GM19395 (cell line): ENCODE data around the gene TPTE2.
A peak's percentile ranks its signal among the peaks of the same experiment; 100 is the strongest.
"Not testable (repeated sequence)": the region's sequence is repeated elsewhere in the genome, so short reads cannot be mapped to it uniquely, and the experiment has no call there.

Experiments
- ATAC-seq: cut with Tn5 transposase; IDR thresholded peaks from one replicate; pipeline ENCODE4 v1.9.1; 2021; ENCODE audit warnings: mild to moderate bottlenecking, moderate library complexity; ENCODE audit not compliant: unreplicated experiment

TPTE2 gene

DNA sequence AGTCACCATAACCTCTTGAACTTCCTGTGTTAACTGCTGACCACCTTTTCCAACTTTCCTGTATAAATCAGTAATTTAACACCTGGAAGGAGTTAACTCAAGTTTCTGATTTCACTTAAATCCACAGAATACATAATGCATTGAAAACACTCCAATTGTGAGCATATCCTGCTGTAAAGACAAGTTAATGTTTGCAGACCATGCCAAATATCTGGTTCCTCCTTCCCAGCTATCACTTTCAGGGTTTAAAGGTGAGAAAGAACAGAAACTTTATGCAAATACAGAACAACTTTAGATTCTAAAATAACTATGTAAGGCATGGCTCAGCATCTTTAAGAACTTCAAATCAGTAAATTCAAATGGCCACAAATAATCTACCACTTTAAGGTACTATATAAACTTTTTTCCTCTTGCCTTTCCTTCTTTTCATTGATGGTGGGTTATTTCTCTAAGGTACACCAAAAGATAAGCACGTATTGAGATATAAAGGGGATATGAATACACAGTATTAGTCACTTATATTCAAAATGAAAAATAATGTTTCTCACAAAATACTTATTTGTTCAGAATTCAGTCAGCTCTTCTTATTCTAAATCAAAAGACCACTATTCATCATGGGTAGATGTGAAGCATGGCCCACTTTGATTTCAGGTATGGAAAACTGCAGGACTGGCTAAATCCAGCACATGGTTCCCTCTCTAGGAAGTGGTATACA is 6.6 kb upstream of the TPTE2 start:
- peak; percentile 77 for ATAC-seq

DNA sequence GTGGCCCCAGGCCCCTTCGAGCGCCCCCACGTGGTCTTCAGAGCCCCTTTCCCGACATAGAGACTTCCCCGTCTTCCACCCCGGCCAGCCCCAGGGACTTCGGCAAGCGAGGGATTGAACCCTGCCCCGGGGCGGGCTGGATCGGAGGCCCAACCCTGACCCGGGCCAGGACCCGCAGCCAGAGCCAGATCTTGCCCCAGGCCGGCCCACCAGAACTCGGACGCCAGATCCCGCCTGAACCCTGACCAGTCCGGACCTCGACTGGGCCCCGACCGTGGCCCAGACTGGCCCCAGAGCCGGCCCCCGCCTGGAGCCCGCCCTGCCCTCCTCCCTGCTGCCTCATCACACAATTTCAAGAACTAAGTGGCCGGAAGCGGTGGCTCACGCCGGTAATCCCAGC is 253 bp upstream of the TPTE2 start:
- no peak for ATAC-seq

DNA sequence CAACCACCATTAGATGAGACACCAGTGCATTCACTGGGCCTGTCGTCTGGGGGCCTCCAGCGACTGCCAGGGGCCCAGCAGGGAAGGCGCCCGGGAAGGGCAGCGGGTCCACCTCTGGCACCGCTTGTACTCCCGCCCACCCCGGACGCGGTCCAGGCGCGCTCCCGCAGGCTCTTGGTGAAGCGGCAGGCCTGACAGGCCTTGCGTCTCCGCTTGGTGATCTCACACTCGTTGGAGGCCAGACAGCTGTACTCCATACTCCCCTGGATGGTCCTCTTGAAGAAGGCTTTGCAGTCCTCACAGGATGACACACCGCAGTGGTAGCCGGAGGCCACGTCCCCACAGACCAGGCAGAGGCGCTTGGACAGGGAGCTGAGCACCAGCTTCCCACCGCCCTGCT is 660 bp downstream of the TPTE2 start:
- not testable (repeated sequence) for ATAC-seq

DNA sequence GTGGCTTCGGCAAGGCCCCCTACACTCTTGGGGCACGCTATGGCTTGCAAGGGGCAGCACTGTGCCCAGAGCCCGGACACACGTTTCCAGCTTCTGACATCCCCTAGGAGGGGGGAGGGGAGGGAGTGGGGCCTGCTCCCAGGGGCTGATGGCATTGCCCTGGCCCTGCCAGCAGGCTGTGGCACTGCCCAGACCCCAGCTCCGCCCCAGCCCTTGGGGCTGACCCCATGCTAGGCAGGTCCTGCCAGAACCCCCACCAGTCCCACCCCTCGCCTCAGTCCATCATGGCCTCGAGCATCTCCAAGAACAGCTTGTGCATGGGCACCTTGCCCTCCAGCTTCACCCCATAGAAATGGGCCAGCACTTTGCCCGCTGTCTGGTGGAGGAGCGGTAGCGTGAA is 1.6 kb downstream of the TPTE2 start:
- not testable (repeated sequence) for ATAC-seq

DNA sequence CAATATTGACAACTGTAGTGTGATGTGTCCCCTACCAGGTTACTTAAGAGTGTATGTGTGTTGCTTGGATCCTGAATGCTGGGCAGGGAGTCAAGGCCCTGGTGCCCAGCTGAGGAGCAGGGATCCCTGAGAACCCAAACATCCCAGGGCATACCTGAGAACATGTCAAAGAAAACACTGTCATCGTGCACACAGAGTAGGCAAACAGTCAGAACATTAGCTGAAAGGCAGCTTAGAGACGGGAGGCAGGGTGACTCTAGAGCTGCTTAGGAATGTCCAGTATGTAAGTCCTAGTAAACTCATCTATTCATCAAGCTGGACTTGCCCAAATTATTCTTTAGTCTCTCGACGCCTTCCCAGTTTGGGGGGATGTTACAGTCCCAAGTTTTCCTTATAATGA is 4.0 kb downstream of the TPTE2 start:
- not testable (repeated sequence) for ATAC-seq

DNA sequence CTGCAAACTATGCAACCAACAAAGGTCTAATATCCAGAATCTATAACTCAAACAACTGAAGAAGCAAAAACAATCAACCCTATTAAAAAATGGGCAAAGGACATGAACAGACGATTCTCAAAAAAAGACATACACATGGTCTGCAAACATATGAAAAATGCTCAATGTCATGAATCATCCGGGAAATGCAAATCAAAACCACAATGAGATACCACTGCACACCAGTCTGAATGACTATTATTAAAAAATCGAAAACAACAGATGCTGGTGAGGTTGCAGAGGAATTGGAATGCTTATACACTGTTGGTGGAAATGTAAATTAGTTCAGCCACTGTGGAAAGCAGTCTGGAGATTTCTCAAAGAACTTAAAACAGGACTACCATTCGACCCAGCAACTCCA is 12.1 kb downstream of the TPTE2 start:
- ATAC-seq: not testable (repeated sequence)

DNA sequence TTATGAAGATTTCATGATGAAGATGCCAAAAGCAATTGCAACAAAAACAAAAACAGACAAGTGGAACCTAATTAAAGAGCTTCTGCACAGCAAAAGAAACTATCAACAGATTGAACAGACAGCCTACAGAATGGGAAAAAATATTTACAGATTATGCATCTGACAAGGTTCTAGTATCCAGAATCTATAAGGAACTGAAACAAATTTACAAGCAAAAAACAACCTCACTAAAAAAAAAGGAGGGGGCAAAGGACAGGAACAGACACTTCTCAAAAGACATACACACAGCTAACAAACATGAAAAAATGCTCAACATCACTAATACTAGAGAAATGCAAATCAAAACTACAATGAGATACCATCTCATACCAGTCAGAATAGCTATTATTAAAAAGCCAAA is 35.7 kb downstream of the TPTE2 start:
- ATAC-seq: peak; percentile 85

DNA sequence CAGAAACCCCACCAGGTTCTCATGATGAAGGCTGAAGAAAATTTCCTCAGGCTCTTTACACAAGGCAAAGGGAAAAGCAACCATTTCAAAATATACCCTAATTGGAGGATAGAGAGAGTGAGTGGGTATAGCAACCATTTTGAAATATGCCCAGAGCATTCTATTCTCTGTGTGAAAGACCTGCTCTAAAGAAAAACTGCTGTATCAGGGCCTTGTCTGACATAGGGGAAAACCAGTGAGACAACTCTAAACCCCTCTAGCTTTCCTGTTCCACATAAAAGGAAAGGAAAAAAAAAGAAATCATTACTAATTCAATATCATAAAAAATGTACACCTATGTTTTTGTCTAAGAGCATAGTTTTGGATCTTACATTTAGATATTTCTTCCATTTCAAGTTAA is 42.3 kb downstream of the TPTE2 start:
- no peak for ATAC-seq

DNA sequence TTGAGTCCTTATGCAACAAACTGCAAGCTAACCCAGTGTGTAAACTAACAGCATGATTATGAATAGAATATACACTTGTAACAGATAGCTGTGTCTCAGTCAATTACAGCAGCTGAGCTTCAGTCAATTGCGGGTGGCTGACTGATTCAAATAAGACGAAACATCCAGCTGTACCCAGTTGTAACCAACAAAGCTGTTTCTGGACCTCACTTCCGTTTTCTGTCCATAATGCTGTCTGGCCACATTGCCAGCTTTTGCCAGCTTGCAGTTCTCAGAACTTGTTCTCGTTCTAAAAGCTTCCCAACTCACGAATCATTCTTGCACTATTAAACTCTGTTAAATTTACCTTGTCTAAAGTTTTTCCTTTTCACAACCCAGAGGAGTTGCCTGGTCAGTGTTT is 53.7 kb downstream of the TPTE2 start:
- not testable (repeated sequence) for ATAC-seq

DNA sequence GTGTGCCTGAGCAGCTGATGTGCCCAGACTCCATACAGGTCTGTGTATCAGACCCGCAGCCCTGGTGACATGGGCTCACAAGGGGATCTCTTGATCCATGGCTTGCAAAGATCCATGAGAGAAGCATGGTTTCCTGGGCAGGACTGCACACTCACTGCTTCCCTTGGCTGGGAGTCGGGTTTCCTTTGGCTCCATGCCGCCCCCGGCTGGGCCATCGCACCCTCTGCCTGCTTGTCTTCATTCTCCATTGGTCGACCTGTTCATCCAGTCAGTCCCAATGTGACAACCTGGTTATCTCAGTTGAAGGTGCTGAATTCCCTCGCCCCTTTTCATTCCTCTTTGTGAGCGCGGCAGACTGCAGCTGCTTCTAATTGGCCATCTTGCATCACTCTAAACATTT is 101.2 kb downstream of the TPTE2 start:
- not testable (repeated sequence) for ATAC-seq

DNA sequence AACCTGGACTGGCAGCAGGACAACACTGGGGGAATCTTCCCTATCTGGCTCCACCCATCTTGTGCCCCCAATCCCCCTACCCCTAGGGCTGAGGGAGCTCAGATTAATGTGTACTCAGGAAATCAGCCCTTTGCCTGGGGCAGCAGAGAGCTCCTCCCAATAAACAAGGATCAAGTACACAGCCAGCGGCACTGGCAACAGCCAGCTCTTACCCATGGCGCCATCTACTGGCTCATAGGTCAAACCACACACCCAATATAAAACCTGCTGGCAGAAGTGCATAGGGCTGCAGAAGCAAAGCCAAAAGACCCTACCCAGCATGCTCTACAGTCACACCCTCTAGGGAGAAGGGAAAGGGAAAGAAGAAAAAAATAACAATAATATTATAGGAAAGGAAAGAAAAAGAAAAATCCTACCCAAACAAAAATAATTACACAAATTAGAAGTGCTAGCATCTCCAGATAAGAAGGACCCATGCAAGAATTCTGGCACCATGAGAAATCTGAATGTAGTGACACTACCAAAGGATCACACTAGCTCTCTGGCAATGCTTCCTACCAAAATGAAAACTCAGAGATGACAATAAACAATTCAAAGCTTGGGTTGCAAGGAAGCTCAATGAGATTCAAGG is 122.2 kb downstream of the TPTE2 start:
- not testable (repeated sequence) for ATAC-seq

DNA sequence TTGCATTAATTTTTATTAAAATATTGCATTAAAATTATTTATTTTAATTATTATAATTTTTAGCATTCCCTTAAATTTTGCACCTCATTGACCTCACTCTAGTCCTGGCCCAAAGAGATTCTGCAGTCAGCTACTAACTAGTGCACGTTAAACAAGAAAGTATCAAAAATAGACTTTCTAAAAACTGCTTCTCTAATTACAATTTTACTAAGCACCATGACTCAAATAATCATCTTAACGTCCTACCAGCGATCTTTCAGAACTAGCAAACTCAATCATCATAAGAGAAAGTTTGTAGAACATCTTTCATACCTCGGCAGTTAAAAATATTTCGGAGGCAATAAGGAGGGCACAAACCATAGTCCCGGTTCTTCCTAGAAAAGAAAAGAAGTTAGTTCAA is 123.6 kb downstream of the TPTE2 start:
- ATAC-seq: not testable (repeated sequence)

DNA sequence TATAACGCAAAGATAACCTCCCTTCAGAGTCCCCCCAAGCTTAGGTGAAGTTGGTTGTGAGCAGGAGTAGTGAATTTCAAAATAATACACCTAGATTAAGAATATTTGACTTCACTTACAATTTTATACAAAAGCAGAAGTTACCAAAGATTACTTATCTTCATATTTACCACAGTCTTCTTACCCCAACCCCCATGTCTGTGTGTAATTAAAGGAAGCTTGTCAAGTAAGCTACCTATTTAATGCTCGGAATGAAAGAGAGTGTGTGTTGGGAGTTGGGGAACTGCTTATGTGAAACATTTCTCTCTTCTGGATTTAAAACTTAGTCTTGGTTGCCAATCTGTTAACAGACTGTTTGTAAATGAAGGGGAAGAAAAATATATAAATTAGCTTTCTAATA is 139.1 kb downstream of the TPTE2 start:
- not testable (repeated sequence) for ATAC-seq

DNA sequence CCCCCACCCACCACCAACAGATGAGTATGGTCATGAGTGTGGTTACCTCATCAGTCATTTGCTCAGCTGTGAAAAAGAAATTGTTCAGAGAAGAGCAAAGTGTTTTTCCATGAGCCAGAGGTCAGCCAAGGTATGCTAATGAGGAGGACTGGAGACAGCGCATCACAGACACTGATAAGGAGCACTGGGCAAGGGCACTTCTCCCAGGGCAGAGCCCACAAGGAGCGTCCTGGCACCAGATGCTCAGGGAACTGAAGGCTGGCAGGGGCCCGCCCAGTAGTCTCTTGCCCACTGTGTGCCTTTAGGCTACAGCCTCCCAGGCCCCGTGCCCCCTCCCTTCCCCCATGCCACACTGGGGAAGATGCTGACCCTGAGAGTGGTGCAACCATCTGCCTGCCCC is 148.8 kb downstream of the TPTE2 start:
- not testable (repeated sequence) for ATAC-seq

DNA sequence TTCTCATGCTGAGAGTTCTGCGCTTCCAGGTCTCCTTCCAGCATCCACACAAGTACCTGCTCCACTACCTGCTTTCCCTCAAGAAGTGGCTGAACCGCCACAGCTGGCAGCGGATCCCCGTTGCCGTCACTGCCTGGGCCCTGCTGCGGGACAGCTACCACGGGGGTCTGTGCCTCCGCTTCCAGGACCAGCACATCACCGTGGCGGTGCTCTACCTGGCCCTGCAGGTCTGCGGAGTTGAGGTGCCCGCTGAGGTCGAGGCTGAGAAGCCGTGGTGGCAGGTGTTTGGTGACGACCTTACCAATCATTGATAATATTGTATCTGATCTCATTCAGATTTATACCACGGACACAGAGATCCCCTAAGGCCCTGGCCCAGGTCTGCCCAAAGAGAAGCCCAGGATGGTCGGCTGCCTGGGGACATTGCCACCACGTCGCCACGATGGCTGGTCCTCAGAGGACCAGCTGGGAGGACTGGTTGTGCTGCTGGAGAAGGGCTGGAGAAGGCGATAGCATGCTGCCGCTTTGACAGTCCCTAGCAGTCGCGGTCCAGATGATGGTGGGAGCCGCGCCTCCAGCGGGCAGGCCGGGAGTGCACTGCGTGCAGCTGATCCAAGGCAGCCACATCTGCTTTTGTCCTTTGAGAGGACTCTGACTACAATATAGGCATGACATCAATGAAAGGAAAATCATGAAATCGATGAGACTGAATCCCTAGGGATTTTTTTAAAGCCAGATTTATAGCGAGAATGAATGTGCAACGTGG is 178.4 kb downstream of the TPTE2 start:
- not testable (repeated sequence) for ATAC-seq

DNA sequence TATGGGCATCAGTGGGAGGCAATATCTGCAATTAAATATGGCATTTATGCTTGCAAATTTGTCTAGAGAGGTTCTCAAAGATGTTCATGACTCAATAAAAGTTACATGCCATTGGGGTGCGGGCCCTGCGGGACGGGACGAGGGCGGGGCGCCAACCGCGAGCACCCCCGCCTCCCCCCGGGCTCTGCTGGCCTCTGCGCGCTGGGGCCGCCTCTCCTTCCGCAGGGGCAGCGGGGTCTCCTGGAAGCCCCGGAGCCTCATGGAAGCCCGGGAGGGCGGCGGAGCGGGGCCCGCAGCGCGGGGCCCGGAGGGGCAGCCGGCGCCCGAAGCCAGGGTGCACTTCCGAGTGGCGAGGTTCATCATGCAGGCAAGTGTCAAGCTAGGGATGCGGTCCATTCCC is 179.2 kb downstream of the TPTE2 start:
- ATAC-seq: no peak
